ENCODE results near the gene GPR137B.
"Not testable (repeated sequence)": the region's sequence is repeated elsewhere in the genome, so short reads cannot be mapped to it uniquely, and the experiment has no call there.

GPR137B gene

DNA sequence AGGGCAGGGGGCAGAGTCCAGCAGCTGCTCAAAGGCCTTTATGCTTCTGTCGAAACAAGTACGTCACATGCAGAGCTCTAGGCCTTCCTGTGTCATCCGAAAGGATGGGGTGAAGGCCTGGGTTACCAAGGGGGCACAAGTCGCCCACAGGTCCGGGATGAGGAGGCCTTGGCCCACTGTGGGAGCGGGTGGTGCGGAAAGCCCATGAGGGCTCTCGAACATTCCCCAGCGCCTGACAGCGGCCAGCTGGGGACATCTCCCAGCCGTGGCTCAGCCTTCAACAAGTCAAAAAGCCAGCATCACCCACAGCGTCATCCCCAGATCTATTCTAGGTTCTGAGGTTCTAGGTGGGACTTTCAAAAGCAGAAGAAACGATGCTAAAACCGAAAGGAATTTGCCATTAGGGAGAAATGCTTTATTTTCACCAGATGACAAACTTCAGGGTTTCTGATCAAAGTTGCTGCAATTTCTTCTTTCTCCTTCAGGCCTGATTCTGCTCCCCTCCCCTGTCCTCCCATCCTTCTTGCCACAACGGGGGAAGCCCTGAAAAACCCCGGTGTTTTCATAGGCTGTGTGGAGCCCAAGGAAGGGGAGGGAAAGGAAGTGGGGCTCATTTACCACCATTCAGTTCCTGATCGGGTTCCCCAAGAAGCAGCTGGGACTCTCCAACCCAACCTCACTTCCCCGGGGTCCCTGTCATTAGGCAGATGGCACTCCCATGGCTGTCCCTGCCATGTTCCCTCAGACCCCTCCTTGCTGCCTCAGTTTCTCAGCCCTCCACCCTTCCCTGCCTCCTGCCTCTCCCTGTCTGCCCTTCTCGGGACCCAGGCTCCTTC, 17.6 kb downstream of the GPR137B start:
- no peak for DNase-seq (ENCODE audit: low read depth in 1 of 2, low spot score in 1 of 2)

DNA sequence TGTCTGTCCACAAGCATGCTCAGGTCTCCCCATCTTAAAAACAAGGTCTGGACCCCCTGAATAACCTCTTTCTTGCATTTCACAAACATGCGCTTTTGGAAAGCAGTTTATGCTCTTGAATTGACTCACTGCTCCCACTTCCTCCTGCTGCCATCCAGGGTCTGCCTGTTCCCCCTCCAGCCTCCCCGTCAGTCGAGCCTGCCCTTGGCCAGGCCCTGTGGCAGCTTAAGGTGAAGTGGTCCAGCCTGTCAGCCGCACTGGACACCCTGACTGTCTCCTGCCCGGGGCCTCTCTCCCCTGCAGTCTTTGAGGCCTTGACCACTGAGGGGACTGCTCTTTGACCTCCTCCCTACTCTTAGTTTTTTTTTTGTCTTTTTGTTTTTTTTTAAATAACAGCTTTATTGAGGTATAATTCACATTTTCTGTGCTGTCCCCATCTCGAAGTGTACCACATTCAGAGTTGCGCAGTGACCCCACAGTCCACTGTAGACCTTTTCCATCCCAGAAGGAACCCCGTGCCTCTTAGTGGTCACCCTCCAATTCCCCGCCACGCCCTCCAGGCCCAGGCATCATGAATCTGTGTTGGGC, 18.3 kb downstream of the GPR137B start:
- no peak for DNase-seq (ENCODE audit: low read depth in 1 of 2, low spot score in 1 of 2)

DNA sequence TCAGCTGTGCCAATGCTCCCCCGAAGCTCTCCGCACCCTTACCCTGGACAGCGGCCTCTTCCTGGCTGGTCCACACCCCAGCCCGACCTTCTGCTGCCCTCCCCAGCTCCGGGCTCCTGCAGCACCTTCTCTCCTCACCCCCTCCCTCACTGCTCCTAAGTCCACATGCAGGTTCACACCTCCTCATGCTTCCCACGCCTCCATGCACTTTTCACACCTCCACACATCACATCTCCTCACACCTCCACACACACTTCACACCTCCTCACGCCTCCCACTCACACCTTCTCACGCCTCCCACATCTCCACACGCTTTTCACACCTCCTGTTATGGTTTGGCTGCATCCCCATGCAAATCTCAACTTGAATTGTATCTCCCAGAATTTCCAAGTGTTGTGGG, 18.9 kb downstream of the GPR137B start:
- DNase-seq (ENCODE audit: low read depth in 1 of 2, low spot score in 1 of 2), result no peak

DNA sequence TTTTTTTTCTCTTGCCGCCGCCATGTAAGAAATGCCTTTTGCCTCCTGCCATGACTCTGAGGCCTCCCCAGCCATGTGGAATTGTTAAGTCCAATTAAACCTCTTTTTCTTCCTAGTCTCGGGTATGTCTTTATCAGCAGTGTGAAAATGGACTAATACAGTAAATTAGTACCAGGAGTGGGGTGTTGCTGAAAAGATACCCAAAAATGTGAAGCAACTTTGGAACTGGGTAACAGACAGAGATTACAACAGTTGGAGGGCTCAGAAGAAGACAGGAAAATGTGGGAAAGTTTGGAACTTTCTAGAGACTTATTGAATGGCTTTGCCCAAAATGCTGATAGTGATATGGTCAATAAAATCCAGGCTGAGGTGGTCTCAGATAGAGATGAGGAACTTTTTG, 19.4 kb downstream of the GPR137B start:
- not testable (repeated sequence) for DNase-seq (ENCODE audit: low read depth in 1 of 2, low spot score in 1 of 2)

DNA sequence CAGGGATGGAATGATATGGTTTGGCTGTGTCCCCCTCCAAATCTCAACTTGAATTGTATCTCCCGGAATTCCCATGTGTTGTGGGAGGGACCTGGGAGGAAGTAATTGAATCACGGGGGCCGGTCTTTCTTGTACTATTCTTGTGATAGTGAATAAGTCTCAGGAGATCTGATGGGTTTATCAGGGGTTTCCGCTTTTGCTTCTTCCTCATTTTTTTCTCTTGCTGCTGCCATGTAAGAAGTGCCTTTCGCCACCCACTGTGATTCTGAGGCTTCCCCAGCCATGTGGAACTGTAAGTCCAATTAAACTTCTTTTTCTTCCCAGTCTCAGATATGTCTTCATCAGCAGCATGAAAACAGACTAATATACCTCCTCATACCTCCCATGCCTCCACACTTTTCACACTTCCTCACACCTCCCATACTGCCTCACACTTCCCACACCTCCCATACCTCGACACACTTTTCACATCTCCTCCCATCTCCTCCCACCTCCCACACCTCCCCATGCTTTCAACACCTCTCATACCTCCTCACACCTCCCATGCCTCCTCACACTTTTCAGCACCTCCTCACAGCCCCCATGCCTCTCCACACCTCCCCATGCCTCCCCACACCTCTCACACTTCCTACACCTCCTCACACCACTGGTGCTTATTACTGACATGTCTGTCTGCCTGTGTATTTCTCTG, 21.3 kb downstream of the GPR137B start:
- DNase-seq (ENCODE audit: low read depth in 1 of 2, low spot score in 1 of 2), result no peak

DNA sequence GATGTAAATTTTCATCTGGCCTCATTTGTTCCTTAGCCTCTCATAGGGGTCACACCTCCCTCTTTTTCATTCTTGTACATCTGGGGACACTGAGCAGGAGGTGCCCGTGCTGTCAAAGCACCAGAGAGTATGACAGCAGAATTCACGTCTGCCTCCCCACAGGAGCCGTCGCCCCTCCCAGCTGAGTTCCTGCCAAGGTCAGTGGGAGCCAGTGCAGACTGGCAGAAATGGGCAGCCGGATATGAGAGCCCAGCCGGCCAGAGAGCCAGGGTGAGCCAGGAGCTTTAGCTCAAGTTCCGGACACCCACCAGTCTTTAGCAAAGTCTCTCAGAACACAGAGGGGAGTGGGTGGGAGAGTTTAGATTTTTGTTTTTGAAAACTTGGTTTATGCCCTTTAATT, 21.9 kb downstream of the GPR137B start:
- no peak for DNase-seq (ENCODE audit: low read depth in 1 of 2, low spot score in 1 of 2)

DNA sequence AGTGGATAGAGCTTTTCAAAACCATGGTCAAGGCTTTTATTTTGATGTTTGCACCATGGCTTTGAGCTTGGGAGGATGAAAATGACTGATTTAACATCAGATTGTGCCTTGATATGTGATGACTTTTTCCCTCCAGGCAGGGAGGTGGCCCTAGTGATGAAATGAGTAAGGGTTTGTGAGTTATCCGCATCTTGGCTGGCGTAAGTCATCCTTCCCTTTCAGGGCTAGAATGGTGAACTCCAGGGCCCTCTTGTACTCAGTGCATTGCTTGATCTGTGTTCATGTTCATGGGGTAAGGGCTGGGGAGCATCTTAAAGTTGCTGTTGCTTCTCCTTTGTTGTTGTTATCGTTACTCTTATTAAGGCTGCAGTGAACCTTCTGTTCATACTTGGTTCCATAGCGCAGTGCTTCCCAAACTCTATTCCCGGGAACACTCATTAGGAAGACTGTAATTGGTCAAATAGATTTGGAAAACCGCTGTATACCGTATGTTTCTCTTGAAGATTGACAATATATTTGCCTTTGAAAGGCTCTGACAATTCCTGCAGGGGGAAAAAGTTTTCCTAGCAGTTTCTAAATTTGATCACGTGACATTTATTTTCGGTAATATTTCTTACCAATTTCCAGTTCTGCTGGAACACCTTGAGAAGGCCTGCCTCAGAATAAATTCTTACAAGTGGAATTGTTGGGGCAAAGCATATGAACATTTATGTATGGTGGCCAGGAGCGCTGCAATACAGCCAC, 23.1 kb downstream of the GPR137B start:
- no peak for DNase-seq (ENCODE audit: low read depth in 1 of 2, low spot score in 1 of 2)

DNA sequence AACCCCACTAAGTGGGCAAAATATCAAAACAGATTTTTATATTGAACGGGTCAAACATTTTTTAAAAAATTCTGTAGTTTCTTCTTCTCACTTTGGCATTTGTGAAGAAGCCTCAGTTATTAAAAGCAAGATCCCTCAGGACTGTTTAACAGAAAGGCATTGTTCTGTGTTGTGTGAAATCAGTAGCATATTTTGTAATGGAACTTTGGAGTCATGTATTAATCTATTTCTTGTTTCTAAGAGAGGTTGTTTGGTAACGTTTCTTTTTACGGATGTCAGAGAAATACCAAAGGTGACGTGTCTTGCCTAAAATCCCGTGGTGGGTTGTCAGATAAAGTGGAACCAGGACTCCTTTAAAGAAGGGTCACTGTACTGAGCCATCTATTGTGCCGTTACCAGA, 23.7 kb downstream of the GPR137B start:
- DNase-seq (ENCODE audit: low read depth in 1 of 2, low spot score in 1 of 2), result no peak

DNA sequence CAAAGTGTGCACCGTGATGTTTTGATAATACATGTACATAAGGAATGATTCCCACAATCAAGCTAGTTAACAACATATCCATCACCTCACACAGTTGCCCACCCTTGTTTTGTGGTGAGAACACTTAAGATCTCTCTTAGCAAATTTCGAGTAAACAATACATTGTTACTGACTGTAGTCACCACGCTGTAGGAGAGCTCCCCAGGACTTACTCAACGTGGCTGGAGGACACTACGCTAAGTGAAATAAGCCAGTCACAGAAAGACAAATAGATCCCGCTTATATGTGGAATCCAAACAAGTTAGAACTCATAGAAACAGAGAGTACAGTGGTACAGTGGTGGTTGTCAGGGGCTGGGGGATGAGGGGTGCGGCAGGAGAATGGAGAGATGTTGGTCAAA, 24.8 kb downstream of the GPR137B start:
- no peak for DNase-seq (ENCODE audit: low read depth in 1 of 2, low spot score in 1 of 2)

DNA sequence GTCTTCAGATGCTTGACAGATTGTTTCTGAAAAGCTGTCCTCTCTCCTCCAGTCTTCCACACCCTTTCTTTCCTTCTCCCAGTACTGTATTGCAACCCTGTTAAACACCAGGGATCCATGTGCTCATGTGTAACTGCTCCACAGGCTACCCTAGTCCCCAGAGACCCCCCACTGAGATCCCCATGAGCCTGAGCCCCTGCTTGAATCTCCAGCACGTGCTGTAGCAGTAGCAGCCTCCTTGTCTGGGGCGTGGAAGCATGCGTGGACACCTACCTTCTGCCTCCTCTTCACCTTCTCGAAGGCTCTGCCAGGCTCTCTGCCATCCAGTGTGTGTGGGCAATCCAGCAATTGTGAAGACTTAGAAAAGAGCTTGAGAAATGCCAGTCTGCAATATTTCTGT, 25.2 kb downstream of the GPR137B start:
- no peak for DNase-seq (ENCODE audit: low read depth in 1 of 2, low spot score in 1 of 2)

DNA sequence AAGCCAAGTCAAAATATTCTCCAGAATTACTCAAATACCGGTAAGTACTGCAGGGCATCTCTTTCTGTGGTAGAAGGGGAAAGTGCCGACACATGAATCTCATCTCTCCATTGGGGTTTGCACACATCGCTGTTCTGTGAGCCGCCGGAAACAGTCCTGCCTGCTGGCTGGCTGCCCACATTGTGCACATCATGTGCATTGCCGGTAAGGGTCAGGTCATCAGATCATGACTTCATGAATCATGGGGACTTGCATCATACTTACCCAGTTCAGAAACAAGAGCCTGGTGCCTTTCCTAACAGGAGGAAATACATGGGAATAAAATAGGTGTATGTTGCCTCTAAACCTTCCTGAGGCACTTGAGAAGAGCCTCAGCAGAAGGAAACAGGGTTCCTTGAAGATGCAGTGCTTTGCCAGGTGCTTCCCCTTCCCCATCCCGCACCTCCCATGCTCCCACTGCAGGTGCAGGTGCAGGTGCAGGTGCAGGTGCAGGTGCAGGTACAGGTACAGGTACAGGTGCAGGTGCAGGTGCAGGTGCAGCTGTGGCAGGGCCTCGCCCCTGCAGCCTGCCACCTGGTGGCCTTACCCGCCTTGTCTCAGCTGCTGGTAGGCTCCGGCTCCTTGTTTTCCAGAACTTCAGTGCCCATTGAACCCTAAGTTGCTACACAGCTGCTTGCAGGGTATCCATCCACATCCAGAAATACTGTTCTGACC, 26.5 kb downstream of the GPR137B start:
- DNase-seq (ENCODE audit: low read depth in 1 of 2, low spot score in 1 of 2), result no peak

DNA sequence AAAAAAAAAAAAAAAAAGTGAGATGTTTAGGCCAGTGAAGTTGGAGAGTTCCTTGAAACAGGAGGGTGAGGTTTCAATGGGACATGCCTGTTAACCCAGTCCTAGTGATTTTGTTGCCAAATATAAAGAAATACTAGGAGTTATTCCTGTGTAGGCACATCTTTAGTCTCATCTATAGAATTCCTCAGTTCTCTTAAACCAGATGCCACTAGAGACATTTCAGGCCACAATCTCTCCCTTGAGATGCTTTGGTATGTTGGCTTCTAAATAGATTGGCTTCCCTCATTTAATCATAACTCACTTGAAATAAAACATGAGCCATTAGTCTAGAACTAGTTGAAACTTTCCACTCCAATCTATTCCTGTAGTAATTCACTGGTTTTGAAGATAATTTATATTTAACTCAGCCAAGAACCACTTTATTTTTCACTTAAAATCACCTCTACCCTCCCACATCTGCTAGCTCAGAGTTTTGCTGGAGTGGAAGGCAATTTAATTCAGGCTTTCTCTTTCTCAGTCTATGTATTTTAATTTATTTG, 29.8 kb downstream of the GPR137B start:
- DNase-seq (ENCODE audit: low read depth in 1 of 2, low spot score in 1 of 2), result no peak

DNA sequence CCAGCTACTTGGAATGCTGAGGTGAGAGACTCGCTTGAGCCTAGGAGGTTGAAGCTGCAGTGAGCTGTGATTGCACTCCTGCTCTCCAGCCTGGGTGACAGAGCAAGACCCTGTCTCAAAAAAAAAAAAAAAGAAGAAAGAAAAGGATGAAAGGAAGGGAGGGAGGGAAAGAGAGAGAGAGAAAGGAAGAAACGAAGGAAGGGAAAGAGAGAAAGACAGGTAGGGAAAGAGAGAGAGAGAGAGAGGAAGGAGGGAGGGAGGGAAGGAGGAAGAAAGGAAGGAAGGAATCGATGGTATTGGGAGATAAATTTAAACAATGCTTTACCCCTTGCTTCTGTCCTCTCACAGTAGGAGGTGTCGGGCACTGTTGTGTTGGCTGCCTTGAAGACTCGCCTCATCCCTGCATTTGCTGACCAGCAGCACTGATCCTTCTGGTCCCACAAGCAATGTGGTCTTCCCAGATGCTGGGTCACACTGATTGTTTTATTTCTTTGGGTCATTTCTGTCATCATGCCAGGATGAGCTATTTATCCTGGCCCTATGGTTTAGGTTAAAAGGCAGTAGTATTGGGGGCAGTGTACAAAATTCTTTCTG, 30.9 kb downstream of the GPR137B start:
- no peak for DNase-seq (ENCODE audit: low read depth in 1 of 2, low spot score in 1 of 2)

DNA sequence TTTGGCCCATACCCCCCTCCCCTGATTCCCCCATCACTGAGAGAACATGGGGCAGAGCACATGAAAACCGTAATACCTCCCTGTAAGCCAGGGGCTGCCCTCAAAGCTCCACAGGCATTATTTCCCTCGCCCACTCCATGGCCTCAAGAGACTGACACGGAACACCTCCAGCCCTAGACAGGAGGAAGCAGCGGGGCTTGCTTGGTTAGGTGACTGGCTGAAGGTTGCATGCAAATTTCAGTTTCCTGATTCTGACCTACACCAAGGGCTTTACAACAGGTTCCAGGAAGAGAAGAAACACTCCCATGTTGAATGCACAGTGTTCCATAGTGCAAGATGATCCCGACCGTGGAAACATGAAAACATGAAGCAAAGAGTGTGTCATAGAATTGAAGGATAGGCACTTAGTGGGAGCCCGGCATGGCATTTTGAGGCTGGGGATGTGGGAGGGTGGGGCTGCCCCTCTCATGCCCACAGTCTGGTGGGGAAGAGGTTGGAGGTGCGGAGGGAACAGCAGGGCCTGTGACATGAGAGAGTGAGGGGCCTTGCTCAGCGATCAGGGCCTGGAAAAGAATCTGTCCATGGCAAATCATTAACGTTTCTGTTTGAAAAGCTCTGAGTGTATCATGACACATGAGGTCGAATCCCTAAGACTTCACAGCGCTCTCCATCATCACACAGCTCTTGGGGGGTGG, 33.5 kb downstream of the GPR137B start:
- DNase-seq (ENCODE audit: low read depth in 1 of 2, low spot score in 1 of 2), result no peak

DNA sequence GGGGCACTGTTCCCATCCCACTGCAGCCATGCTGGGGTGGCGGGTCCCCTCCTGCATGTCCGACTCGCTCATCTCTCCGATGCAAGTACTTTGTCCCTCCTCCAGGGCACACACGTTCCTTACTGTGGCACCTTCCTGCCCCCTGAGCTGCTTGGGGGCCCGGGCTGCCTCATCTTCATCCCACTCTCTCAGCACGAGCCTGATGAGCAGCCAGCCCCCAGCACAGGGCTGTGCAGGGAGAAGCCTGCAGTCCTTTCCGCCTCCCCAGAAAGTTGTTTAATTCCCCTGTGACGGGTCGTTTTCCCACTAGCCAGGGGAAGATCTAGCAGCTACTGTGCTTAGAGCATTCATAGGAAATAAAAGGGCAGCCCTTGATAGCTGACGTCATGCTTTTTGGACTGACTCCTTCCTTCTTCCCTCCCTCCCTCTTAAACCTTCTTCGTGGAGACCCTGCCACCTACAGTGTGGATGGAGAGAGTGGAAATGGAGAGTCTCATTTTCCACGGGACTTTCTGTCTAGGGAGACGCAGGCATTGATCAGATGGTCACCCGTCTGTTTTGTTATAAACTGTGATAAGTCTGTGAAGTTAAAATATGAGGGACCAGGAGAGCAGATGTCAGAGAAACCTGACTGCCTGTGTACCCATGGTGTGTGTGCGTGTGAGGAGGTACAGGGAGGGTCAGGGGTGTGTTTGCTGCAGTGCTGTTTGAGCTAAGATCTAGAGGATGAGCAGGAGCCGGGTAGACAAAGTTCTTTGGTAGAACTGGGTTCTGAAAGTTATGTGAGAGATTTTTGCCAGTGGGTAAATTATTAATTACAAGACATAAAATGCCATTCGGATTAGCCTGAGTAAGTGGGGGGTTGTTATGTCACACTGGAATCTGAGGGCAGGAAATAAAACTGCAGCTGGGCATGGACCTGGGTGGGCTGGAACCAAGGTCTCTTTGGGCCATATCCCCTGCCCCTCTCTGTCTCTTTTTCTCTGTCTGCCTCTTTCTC, 34.3 kb downstream of the GPR137B start:
- DNase-seq (ENCODE audit: low read depth in 1 of 2, low spot score in 1 of 2), result no peak

DNA sequence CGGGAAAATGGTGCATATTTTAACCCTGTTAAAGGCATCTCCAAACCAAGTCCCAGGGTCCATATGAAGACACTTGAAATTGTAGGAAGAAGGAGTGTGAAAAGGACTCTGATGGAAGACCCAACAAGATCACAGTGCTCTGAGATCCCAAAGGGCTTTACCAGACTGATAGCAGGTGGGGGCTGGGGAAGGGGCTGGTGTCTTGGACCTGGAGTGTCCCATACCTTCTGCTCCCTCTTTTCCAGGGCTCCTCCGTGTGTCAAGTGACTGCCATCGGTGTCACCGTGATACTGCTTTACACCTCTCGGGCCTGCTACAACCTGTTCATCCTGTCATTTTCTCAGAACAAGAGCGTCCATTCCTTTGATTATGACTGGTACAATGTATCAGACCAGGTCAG, 37.3 kb downstream of the GPR137B start:
- no peak for DNase-seq (ENCODE audit: low read depth in 1 of 2, low spot score in 1 of 2)

DNA sequence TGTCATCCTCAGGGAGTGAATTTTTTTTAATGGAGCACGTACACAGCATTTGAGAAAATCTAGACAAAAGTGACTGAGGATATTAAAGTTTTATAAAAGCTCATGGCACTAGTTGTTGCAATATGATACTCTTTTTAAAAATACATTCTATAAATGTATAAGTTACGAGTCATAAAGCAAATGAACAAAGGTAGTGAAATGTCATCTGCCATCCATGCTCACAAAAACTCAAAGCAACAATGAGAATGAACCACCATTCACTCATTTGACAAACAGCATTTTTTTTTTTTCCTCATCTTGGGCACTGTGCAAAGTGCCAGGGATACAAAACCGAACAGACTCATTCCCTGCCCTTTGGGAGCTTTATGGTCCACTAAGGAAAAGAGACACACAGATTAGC, 38.7 kb downstream of the GPR137B start:
- DNase-seq (ENCODE audit: low read depth in 1 of 2, low spot score in 1 of 2), result no peak

DNA sequence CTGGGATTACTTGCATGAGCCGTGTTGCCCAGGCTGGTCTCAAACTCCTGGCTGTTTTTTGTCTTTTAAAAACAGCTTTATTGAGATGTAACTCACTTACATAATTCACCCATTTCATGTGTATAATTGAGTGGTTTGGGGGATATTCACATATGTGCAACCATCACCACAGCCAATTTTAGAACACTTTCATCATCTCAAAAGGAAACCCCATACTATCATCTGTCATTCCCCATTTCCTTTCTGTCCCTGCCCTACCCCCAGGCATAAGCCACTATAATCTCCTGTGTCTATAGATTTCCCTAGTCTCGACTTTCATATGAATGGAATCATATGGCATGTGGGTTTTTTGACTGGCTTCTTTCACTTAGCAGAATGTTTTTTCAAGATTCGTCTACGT, 43.3 kb downstream of the GPR137B start:
- no peak for DNase-seq (ENCODE audit: low read depth in 1 of 2, low spot score in 1 of 2)

DNA sequence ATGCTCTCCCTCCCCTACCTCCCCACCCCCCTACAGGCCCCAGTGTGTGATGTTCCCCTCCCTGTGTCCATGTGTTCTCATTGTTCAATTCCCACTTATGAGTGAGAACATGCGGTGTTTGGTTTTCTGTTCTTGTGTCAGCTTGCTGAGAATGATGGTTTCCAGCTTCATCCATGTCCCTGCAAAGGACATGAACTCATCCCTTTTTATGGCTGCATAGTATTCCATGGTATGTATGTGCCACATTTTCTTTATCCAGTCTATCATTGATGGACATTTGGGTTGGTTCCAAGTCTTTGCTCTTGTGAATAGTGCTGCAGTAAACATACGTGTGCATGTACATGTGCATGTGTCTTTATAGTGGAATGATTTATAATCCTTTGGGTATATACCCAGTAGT, 44.1 kb downstream of the GPR137B start:
- not testable (repeated sequence) for DNase-seq (ENCODE audit: low read depth in 1 of 2, low spot score in 1 of 2)

All from activated CD4-positive, alpha-beta T cell treated with anti-CD3 and anti-CD28 coated beads, Interleukin-2, amount 50 U/mL, for 24 hours (primary cell).